MM.1S (cell line): ENCODE measurements around the gene DYRK3.

ENCODE experiments used
- EZH2 ChIP-seq: fragments of 300-600 bp; sonication (generic); optimal IDR thresholded peaks from 2 replicates; pipeline ENCODE3; 2017; ENCODE audit warnings: low read depth, mild to moderate bottlenecking, antibody characterized with exemption, low read length, mixed read lengths
- TF ChIP-seq, protein P1 (sequence below): fragments of 300-600 bp; sonication (generic); IDR thresholded peaks from 2 replicates; pipeline ENCODE4 v1.5.1; 2016; ENCODE audit warnings: antibody characterized with exemption, low read length, mixed read lengths

DNA sequence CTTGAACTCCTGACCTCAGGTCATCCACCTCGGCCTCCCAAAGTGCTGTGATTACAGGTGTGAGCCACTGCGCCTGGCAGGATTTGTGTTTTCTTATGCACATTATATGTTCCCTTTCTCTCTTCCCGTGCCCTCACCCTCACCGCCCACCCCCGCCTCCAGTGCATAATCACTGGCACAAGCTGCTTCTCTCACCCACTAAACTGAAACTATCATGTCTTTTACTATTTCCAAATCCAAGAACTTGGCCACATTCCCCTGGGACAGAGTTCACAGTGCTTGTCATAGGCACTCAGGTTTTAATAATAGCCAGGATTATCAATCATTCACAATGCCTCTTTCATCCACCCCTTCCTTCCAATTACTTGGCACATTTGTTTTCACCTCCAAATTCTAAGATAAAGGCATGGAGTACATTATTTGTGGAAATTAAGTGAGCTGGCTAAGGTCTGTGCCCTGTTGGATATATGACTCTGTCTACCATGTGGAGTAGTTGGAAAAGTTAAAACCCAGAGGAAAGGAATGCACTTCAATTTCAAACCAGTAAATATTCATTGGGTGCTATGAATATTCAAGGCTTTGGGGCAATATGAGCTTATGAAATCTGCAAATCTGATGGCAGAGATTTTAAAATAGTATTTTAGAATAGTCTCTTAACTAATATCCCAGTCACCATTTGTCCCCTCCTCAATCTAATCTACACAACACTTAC is 31.8 kb downstream of the DYRK3 start:
- TF ChIP-seq, protein P1, sequence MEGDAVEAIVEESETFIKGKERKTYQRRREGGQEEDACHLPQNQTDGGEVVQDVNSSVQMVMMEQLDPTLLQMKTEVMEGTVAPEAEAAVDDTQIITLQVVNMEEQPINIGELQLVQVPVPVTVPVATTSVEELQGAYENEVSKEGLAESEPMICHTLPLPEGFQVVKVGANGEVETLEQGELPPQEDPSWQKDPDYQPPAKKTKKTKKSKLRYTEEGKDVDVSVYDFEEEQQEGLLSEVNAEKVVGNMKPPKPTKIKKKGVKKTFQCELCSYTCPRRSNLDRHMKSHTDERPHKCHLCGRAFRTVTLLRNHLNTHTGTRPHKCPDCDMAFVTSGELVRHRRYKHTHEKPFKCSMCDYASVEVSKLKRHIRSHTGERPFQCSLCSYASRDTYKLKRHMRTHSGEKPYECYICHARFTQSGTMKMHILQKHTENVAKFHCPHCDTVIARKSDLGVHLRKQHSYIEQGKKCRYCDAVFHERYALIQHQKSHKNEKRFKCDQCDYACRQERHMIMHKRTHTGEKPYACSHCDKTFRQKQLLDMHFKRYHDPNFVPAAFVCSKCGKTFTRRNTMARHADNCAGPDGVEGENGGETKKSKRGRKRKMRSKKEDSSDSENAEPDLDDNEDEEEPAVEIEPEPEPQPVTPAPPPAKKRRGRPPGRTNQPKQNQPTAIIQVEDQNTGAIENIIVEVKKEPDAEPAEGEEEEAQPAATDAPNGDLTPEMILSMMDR: no peak
- no peak for TF ChIP-seq EZH2
